Stimulated activated CD4-positive, alpha-beta T cell treated with anti-CD3 and anti-CD28 coated beads, Interleukin-1b, Interleukin-23, amount 100 ng/mL, for 24 hours (primary cell): ENCODE data around the gene SLC40A1.

Experiments used
- DNase-seq, 4 experiments: peaks; one replicate each; pipeline ENCODE4 v3.0.0-alpha.2; 2020; ENCODE audit warnings: low read depth in 4 of 4, low spot score in 1 of 4

The SLC40A1 gene

GRCh38 chr2:189541591-189541990 is 39.0 kb downstream of the SLC40A1 start:
- DNase-seq: no peak

GRCh38 chr2:189540551-189540950 is 40.0 kb downstream of the SLC40A1 start:
- no peak for DNase-seq

- DNase-seq: no peak
These were observed 42.2 kb downstream of the SLC40A1 start for GRCh38 chr2:189538402-189538801.

GRCh38 chr2:189536830-189537229 is 43.8 kb downstream of the SLC40A1 start:
- DNase-seq: no peak

- no peak for DNase-seq
These were observed 45.4 kb downstream of the SLC40A1 start for GRCh38 chr2:189534854-189535832.

- DNase-seq: no peak
These were observed 47.1 kb downstream of the SLC40A1 start for GRCh38 chr2:189533288-189534035.

- no peak for DNase-seq
These were observed 49.5 kb downstream of the SLC40A1 start for GRCh38 chr2:189530965-189531637.

- DNase-seq: no peak
These were observed 52.0 kb downstream of the SLC40A1 start for GRCh38 chr2:189528617-189529016.

- DNase-seq: no peak
These were observed 52.6 kb downstream of the SLC40A1 start for GRCh38 chr2:189527812-189528592.

GRCh38 chr2:189527041-189527750 is 53.4 kb downstream of the SLC40A1 start:
- DNase-seq: no peak

- no peak for DNase-seq
These were observed 54.3 kb downstream of the SLC40A1 start for GRCh38 chr2:189526241-189526640.

- no peak for DNase-seq
These were observed 55.8 kb downstream of the SLC40A1 start for GRCh38 chr2:189524746-189525145.

GRCh38 chr2:189522435-189523151 is 58.0 kb downstream of the SLC40A1 start:
- DNase-seq: no peak

GRCh38 chr2:189521699-189522434 is 58.7 kb downstream of the SLC40A1 start:
- no peak for DNase-seq

- no peak for DNase-seq
These were observed 60.8 kb downstream of the SLC40A1 start for GRCh38 chr2:189519631-189520387.

- no peak for DNase-seq
These were observed 62.6 kb downstream of the SLC40A1 start for GRCh38 chr2:189517847-189518535.

GRCh38 chr2:189516546-189516945 is 64.0 kb downstream of the SLC40A1 start:
- DNase-seq: no peak
